Colon (tissue), 2 donors: ENCODE measurements around the gene CDKAL1.

Experiments used
- FAIRE-seq: peaks from 2 replicates; lab custom pipeline; 2012; peaks lifted over from hg19 to GRCh38; lab: Jason Lieb, UNC
- donor health status: control.
- donor health status: control.

Gene CDKAL1

GRCh38 chr6:20841806-20842205, 307.5 kb downstream of the CDKAL1 start:
- FAIRE-seq, result no peak

GRCh38 chr6:20845592-20845991, 311.3 kb downstream of the CDKAL1 start:
- FAIRE-seq, result no peak

- FAIRE-seq, result no peak
These were observed 312.4 kb downstream of the CDKAL1 start for GRCh38 chr6:20846602-20847028.

GRCh38 chr6:20847904-20848303, 313.6 kb downstream of the CDKAL1 start:
- FAIRE-seq, result no peak

GRCh38 chr6:20850686-20851416, 316.6 kb downstream of the CDKAL1 start:
- FAIRE-seq, result no peak

GRCh38 chr6:20851795-20852194, 317.5 kb downstream of the CDKAL1 start:
- no peak for FAIRE-seq

- FAIRE-seq, result no peak
These were observed 319.6 kb downstream of the CDKAL1 start for GRCh38 chr6:20853828-20854227.

GRCh38 chr6:20856681-20857288, 322.5 kb downstream of the CDKAL1 start:
- FAIRE-seq, result no peak

GRCh38 chr6:20861481-20861880, 327.2 kb downstream of the CDKAL1 start:
- no peak for FAIRE-seq

GRCh38 chr6:20866036-20866435, 331.8 kb downstream of the CDKAL1 start:
- no peak for FAIRE-seq

- FAIRE-seq, result no peak
These were observed 332.9 kb downstream of the CDKAL1 start for GRCh38 chr6:20866935-20867703.

- FAIRE-seq, result no peak
These were observed 334.3 kb downstream of the CDKAL1 start for GRCh38 chr6:20868397-20869096.

- no peak for FAIRE-seq
These were observed 335.8 kb downstream of the CDKAL1 start for GRCh38 chr6:20870021-20870420.

- no peak for FAIRE-seq
These were observed 336.2 kb downstream of the CDKAL1 start for GRCh38 chr6:20870493-20870892.

GRCh38 chr6:20873425-20874190, 339.4 kb downstream of the CDKAL1 start:
- FAIRE-seq, result no peak

- no peak for FAIRE-seq
These were observed 341.2 kb downstream of the CDKAL1 start for GRCh38 chr6:20875369-20875963.

GRCh38 chr6:20876036-20876435, 341.8 kb downstream of the CDKAL1 start:
- no peak for FAIRE-seq

- FAIRE-seq, result no peak
These were observed 342.3 kb downstream of the CDKAL1 start for GRCh38 chr6:20876561-20876960.

GRCh38 chr6:20877008-20877937, 343.0 kb downstream of the CDKAL1 start:
- no peak for FAIRE-seq

GRCh38 chr6:20879121-20879520, 344.9 kb downstream of the CDKAL1 start:
- FAIRE-seq, result no peak
